ENCODE measurements around the gene ARHGAP15. TPM values are rescaled to one million over a fixed set of nuclear protein-coding genes. Genes with fewer than 3 reads are reported as not detected.

The ARHGAP15 gene
- total RNA-seq, 1 experiment from 2014 or later = not detected

DNA sequence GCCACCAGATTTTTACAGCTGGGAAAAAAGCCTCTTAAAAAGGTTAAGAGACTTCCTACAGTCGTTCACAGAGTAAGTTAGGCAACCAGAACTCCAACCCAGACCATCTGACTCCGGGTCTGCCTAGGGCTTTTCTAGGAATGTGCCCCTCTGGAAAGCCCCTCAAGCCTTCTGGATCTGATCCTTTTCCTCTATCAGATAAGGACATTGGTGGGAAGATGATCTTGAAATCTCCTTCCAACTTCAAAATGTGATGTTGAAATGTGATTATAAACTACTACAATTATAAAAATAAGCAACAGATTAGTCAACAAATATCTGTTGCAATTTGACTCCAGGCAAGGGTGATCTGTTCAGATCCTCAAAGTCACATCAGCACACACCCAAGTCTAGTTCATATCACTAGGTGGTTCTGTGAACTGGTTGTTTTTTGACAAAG lies 270.4 kb downstream of the ARHGAP15 start:
- Histone ChIP-seq H3K4me3 (ENCODE audit: insufficient read depth, low read depth, low read length) (no peak overlapping the region), H3K36me3 (replicated peaks; ENCODE audit: control insufficient read depth, insufficient read depth, low read length) (no peaks in the 10 kb centered on the region), H3K27me3 (ENCODE audit: control insufficient read depth, insufficient read depth, low read length) (no peaks in the 10 kb centered on the region)
- no peak for DNase-seq

DNA sequence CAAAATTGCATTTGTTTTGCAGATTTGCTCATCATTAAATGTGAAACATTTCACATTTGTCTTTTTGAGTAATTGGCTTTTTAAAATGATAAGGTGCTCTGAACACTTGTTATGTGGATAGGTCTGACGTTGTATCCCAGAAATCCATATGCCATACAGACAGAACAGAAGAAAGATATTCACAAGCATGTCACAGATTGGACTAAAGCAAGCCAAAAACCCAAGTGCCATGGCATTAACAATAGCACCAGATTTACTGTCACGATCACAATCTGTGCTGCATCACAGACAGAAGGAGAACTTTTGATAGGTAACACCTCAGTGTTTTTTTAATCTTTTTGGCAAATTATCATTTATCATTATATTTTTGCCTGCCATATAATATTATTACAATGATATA lies 272.6 kb downstream of the ARHGAP15 start:
- H3K4me3 ChIP-seq (ENCODE audit: insufficient read depth, low read depth, low read length) = no peak overlapping the region
- H3K36me3 ChIP-seq (replicated peaks; ENCODE audit: control insufficient read depth, insufficient read depth, low read length) = no peaks in the 10 kb centered on the region
- H3K27me3 ChIP-seq (ENCODE audit: control insufficient read depth, insufficient read depth, low read length) = no peaks in the 10 kb centered on the region
- no peak for DNase-seq

DNA sequence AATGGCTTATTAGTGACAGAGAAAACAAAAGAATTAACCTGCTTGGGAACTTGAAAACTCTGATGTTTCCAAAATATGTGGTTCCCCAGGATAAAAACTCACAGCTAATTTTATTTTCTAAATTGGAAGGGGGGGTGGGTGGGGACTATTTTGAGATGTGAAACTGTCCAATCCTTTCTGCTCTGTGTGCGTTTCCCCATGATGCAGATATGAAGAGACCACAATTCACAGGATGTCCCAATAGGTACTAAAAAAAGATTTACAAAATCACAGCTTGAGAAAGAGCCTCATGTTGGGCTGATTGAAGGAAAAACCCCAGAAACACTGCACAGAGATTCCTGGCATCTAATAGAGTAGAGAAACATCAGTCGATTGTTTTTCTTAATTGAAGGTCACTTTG lies 273.2 kb downstream of the ARHGAP15 start:
- Histone ChIP-seq H3K36me3 (replicated peaks; ENCODE audit: control insufficient read depth, insufficient read depth, low read length) (no peaks in the 10 kb centered on the region), H3K27me3 (ENCODE audit: control insufficient read depth, insufficient read depth, low read length) (no peaks in the 10 kb centered on the region), H3K4me3 (ENCODE audit: insufficient read depth, low read depth, low read length) (no peak overlapping the region)
- no peak for DNase-seq

DNA sequence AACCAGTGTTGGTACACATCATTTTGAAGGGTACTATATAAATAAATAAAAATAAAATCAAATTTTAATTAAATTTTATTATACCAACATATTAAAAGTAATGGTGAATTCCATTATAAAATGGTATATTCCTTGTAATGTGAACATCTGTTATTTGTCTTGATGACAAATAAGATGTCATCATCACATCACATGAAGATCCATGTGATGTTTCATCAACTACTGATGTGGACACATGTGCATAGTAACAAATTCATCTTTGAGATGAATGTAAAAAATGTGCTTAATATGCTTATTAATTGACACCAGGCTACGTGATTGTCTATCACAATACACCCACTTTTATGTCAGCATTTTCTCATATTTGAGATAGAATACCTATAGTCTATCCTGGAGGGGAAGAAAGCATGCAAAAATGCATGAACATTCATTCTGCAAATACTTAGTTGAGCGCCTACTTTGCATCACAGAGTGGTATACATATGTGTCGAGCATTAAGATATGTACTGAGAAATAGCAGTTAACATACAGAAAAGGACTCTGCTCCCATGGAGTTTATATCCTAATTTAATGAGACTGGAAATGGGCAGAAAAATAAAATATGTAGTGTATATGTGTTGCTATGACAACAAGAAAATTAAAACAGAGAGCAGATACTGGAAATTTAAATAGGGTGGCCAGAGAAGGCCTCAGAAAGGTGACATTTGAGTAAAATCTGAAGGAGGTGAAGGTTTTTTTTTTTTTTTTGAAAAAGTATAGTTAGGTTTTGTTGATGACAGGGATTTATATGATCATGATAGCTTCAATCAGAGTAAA lies 281.1 kb downstream of the ARHGAP15 start:
- DNase-seq = no peak
- no peak overlapping the region for H3K4me3 ChIP-seq (ENCODE audit: insufficient read depth, low read depth, low read length)
- H3K36me3 ChIP-seq (replicated peaks; ENCODE audit: control insufficient read depth, insufficient read depth, low read length) = no peaks in the 10 kb centered on the region
- H3K27me3 ChIP-seq (ENCODE audit: control insufficient read depth, insufficient read depth, low read length) = no peaks in the 10 kb centered on the region

DNA sequence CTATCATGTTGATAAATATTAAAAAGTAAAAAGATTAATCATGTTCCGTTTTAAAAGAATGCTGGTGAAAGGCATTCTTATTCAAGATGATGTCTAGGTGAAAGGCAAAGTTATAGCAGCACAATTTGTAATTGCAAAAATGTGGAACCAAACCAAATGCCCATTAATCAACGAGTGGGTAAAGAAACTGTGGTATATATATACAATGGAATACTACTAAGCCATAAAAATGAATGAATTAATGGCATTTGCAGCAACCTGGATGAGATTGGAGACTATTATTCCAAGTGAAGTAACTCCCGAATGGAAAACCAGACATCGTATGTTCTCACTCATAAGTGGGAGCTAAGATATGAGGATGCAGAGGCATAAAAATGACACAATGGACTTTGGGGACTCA lies 286.4 kb downstream of the ARHGAP15 start:
- Histone ChIP-seq H3K27me3 (ENCODE audit: control insufficient read depth, insufficient read depth, low read length) (no peaks in the 10 kb centered on the region), H3K4me3 (ENCODE audit: insufficient read depth, low read depth, low read length) (no peak overlapping the region), H3K36me3 (replicated peaks; ENCODE audit: control insufficient read depth, insufficient read depth, low read length) (no peaks in the 10 kb centered on the region)
- no peak for DNase-seq

DNA sequence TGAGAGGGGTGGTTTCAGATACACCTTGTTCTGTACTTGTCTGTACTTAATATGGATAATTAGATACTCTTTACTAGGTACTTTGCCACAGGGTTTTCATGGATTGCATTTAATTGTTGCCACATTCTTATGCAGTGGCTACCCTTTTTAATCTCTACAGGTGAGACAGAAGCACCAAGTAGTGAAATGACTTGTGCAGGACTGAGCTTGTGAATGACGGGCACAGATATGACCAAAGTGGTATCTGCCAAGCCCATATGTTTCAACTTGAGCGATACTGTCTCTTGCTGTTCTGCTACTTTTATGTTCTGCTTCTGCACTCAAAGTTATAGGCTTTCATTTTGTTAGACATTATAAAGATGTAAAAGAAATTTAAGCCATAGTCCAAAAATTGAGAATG lies 288.2 kb downstream of the ARHGAP15 start:
- no peaks in the 10 kb centered on the region for H3K27me3 ChIP-seq (ENCODE audit: control insufficient read depth, insufficient read depth, low read length)
- DNase-seq = no peak
- no peaks in the 10 kb centered on the region for H3K36me3 ChIP-seq (replicated peaks; ENCODE audit: control insufficient read depth, insufficient read depth, low read length)
- no peak overlapping the region for H3K4me3 ChIP-seq (ENCODE audit: insufficient read depth, low read depth, low read length)

DNA sequence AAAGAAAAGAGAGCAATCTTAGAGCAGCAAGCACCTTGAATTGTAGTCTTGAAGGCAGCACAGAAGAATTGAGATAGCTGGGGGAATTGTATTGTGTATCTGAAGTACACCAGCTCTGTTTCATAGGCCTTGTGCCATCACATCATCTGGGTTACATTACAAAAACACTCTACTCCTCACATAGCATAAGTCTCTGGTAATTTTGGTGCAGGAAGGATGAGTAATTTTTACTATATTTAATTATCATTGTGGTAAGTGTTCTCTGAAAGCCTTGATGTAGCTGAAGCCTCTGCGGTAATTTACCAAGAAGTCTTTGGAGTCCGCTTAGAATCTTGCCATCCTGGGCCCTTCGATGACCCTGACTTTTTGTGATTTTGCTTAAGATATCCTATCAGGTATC lies 291.1 kb downstream of the ARHGAP15 start:
- no peak overlapping the region for H3K4me3 ChIP-seq (ENCODE audit: insufficient read depth, low read depth, low read length)
- H3K36me3 ChIP-seq (replicated peaks; ENCODE audit: control insufficient read depth, insufficient read depth, low read length) = no peaks in the 10 kb centered on the region
- H3K27me3 ChIP-seq (ENCODE audit: control insufficient read depth, insufficient read depth, low read length) = no peaks in the 10 kb centered on the region
- no peak for DNase-seq

DNA sequence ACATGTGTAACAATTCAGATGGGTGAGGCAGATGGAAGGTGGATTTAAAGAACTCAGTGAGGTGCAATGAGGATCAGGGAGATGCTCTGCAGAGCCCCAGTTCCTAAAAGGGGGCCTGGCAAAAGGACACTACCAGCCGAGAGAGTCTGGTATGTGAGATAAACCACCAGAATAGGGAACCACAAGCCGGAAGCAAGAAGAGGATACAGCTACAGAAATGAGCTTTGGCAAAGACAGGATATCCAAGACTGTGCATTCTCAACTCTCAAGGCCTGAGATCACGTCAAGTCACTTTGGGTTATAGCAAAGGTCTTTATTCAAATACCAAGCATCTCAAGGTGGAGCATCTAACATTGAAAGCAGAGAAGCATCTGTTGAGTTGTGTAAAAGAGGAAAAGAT lies 293.5 kb downstream of the ARHGAP15 start:
- Histone ChIP-seq H3K4me3 (ENCODE audit: insufficient read depth, low read depth, low read length) (no peak overlapping the region), H3K27me3 (ENCODE audit: control insufficient read depth, insufficient read depth, low read length) (no peaks in the 10 kb centered on the region)

DNA sequence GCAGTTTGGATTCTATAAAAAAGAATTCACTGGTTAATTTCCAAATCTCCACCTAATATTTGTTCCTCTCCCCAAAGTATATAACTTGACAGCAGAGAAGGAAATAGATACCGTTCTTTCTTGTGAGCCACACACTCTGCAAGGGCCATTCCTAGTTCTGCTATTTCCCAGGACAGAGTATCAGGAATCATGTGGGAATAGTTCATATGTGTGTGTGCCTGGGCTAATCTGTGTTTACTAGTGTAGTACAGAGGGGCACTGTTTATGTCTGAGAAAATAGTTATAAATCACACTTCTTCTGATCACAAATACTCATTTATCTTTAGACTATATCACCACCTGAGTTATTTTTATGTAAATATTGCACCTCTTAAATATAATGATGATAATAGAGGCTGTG lies 296.7 kb downstream of the ARHGAP15 start:
- H3K36me3 ChIP-seq (replicated peaks; ENCODE audit: control insufficient read depth, insufficient read depth, low read length) = no peaks in the 10 kb centered on the region
- no peak for DNase-seq
- no peaks in the 10 kb centered on the region for H3K27me3 ChIP-seq (ENCODE audit: control insufficient read depth, insufficient read depth, low read length)
- H3K4me3 ChIP-seq (ENCODE audit: insufficient read depth, low read depth, low read length) = no peak overlapping the region

More for the DNA sequence above, 293.5 kb downstream of the ARHGAP15 start:
- DNase-seq = no peak
- H3K36me3 ChIP-seq (replicated peaks; ENCODE audit: control insufficient read depth, insufficient read depth, low read length) = no peaks in the 10 kb centered on the region

DNA sequence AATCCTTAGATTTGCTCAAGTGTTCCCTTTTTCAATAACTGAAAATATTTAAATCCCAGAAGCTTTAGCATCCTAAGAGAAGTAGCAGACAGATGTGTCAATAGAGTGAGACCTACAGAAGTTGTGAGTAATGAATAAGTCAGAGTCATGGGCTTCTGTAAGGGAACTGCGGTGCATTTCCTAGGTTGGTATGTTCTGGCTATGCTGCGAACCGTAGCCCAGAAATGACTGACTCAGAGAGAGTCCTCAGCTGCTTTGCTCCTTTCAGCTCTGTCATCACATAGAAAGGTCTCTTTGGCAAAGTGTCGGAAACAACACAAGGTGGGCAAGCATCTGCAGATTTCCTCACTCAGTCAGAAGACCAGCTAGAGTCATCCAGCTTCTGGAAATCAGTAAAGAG lies 297.1 kb downstream of the ARHGAP15 start:
- no peaks in the 10 kb centered on the region for H3K27me3 ChIP-seq (ENCODE audit: control insufficient read depth, insufficient read depth, low read length)
- no peak for DNase-seq
- H3K36me3 ChIP-seq (replicated peaks; ENCODE audit: control insufficient read depth, insufficient read depth, low read length) = no peaks in the 10 kb centered on the region
- H3K4me3 ChIP-seq (ENCODE audit: insufficient read depth, low read depth, low read length) = no peak overlapping the region

DNA sequence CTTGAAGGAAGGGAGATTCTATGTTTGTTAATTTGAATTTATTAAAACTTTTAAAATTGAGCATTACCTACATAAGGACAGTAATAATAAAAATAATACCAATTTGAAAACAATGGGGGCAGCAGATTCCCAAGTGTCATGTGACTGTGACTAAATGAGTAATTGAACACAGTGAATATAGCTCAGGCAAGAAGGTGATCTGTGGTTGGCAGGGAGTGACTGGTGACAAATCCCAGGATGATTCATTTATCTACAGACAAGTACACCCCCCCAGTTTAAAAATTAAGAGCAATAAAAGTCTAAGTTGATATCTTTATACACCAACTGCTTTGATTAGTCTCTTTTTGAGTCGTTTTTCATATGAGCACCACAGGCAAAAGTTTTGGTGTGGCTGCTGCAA lies 299.5 kb downstream of the ARHGAP15 start:
- Histone ChIP-seq H3K4me3 (ENCODE audit: insufficient read depth, low read depth, low read length) (no peak overlapping the region), H3K27me3 (ENCODE audit: control insufficient read depth, insufficient read depth, low read length) (no peaks in the 10 kb centered on the region), H3K36me3 (replicated peaks; ENCODE audit: control insufficient read depth, insufficient read depth, low read length) (no peaks in the 10 kb centered on the region)
- DNase-seq = no peak

DNA sequence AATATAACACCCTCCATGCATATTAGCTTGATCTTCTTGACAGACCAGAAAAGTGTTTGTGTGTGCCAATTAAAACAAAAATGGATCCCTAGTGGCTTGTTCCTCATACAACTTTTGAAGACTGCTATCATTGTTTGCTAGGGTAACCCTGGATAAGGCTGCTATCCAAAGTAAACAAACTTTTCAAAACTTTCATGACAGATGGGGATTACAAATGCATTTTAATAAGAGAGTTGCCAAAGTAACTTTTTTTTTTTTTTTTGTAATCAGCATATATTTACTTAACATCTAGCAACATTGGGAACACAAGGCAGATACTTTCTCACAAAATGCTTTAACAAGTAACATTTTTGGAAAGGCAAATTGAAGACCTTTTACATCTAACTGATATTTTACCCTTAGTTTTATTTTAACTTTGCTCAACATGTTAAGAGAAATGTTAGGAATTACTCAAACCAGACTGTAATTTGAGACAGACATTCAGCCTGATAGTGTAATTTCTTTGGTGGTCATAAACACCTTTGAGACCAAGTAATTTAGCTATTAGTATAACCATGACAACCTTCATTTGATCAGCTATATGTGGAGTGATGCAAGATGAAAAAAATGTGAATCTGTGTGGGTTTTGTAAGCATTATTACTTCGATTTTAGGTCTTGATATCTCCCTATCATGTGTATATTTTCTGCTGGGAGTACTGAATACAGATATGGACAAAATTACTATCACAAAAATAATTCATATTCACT lies 300.9 kb downstream of the ARHGAP15 start:
- Histone ChIP-seq H3K4me3 (ENCODE audit: insufficient read depth, low read depth, low read length) (no peak overlapping the region), H3K36me3 (replicated peaks; ENCODE audit: control insufficient read depth, insufficient read depth, low read length) (no peaks in the 10 kb centered on the region), H3K27me3 (ENCODE audit: control insufficient read depth, insufficient read depth, low read length) (no peaks in the 10 kb centered on the region)
- no peak for DNase-seq

DNA sequence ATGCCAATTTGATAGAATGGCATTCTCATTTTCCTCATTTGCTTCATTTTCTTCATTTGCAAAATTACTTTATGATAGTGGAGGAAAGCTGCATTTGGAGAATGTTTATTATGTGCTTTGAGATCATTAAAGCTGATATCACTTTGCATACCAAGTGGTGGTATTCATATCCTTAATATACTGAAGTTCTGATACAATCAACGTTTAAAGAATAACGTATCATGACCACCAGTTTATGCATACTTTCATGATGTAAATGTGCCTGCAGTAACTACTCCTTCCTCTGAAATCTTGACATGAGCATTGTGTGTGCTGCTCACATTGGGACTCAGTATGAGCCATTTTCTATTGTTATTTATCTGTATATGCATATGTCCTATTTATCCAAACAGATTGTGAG lies 302.1 kb downstream of the ARHGAP15 start:
- no peaks in the 10 kb centered on the region for H3K36me3 ChIP-seq (replicated peaks; ENCODE audit: control insufficient read depth, insufficient read depth, low read length)
- no peak for DNase-seq
- H3K27me3 ChIP-seq (ENCODE audit: control insufficient read depth, insufficient read depth, low read length) = no peaks in the 10 kb centered on the region
- no peak overlapping the region for H3K4me3 ChIP-seq (ENCODE audit: insufficient read depth, low read depth, low read length)

DNA sequence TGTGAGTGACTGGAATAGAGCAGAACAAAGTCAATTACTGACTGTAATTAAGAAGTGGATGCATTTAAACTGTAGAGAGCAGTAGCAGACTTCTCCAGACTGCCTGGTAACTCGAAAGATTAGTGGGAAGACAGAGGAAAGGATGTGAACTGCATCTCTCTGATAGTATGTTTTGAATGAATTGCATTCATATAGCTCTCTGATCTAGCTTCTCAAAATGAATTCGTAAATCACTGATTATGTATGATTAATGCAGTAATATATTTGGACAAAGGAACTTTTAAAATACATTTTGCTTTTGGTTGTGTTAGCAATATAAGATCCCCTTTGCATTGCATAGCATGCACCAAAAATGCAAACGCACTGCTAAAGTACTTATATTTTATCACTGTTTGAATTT lies 304.0 kb downstream of the ARHGAP15 start:
- H3K27me3 ChIP-seq (ENCODE audit: control insufficient read depth, insufficient read depth, low read length) = no peaks in the 10 kb centered on the region
- DNase-seq = no peak
- H3K4me3 ChIP-seq (ENCODE audit: insufficient read depth, low read depth, low read length) = no peak overlapping the region
- H3K36me3 ChIP-seq (replicated peaks; ENCODE audit: control insufficient read depth, insufficient read depth, low read length) = no peaks in the 10 kb centered on the region

DNA sequence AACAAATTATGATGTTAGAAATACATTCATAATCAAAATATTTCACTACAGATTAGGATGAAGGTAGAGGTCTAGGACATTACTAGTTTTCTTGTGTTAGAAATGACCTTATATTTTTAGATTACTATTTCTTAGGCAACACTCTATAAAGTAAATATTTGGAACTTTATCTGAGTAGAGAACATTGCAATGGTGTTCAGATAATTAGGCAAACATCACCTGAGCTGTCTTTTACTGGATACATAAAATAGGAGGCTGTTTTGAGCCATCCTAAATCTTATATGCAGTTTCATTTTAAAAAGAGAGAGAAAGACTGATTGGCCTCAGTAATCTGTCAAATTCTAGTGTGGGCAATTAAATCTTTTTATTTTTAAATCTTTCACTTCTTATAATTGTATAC lies 304.6 kb downstream of the ARHGAP15 start:
- no peak for DNase-seq
- no peaks in the 10 kb centered on the region for H3K27me3 ChIP-seq (ENCODE audit: control insufficient read depth, insufficient read depth, low read length)
- H3K36me3 ChIP-seq (replicated peaks; ENCODE audit: control insufficient read depth, insufficient read depth, low read length) = no peaks in the 10 kb centered on the region
- H3K4me3 ChIP-seq (ENCODE audit: insufficient read depth, low read depth, low read length) = no peak overlapping the region

All from H7 (cell line).